HG03108 (cell line): ENCODE results near the gene KLHL29.
"Not testable (repeated sequence)": the region's sequence is repeated elsewhere in the genome, so short reads cannot be mapped to it uniquely, and the experiment has no call there.

Source experiments
- ATAC-seq: cut with Tn5 transposase; IDR thresholded peaks from one replicate; pipeline ENCODE4 v1.9.1; 2021; ENCODE audit warnings: moderate library complexity; ENCODE audit not compliant: unreplicated experiment

The KLHL29 gene

GRCh38 chr2:23391237-23391736 lies 6.3 kb downstream of the KLHL29 start:
- ATAC-seq, result not testable (repeated sequence)

DNA sequence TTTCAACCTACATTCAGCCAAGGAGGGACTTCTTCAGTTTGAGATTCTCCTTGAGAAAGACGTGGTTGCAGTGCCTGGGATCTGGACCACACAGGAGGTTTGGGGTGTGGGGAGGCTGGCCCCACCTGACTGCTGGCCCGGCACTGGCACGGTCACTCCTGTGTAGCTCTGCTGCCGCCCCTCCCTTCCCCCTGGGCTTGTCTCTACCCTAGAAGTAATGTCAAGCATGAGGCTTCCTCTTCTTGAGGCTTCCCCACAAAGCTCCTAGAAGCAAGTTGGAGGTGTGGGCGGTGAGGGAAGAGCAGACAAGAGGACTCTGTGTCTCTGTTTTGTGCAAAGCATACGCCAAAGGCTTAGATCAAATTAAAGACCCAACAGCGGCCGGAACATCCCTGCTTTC lies 8.7 kb downstream of the KLHL29 start:
- ATAC-seq, result no peak

DNA sequence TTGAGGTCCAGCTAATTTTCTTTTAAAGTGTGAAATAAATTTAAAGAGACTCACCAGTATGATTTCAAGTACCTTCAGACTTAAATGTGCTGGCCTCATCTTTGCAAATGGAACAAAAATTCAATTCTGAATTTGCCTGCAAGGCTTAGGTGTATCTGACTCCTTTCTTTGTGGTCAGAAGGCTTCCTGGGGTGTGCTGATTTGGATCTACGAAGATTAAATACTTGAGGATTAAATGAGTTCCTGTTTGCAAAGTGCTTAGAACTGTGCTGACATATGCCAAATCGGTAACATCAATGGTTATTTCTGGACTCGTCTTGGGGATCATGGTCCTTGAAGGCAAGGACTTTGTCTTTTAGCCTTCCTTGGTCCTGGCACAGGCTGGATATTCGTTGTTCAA lies 9.7 kb downstream of the KLHL29 start:
- no peak for ATAC-seq

DNA sequence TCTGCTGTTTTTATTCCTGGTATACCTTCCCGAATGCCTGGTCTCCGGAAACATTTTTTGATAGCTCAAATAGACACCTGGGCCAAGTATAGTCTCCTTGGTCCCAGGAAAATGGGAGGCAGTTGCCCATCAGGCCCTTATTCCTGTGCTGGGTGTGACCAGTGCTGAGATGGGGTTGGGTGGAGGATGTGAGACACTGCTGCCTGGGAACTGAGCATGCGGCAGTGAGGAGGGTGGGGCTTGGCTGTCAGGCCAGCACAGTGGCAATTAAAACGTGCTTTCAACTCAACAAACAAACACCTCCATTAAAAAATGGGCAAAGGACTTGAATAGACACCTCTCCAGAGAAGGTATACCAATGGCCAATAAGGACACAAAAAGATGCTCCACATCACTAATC lies 12.5 kb downstream of the KLHL29 start:
- no peak for ATAC-seq

GRCh38 chr2:23399674-23400261 lies 14.8 kb downstream of the KLHL29 start:
- peak; percentile 49 for ATAC-seq

DNA sequence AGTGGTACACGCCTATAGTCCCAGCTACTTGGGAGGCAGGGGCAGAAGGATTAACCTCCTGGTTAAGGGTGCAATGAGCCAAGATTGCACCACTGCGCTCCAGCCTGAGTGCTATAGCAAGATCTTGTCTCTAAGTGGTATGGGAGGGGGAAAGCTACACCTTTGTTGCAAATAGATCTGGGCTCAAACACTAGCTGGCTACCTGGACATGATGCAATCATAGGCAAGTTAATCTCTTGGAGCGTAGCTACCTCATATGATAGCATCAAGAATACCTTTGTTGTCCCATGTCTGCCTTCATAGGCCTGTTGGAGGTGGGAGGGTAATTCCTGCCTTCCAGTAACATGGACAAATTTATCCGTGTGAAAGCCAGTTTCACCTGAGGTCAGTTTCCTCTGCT lies 15.7 kb downstream of the KLHL29 start:
- no peak for ATAC-seq

DNA sequence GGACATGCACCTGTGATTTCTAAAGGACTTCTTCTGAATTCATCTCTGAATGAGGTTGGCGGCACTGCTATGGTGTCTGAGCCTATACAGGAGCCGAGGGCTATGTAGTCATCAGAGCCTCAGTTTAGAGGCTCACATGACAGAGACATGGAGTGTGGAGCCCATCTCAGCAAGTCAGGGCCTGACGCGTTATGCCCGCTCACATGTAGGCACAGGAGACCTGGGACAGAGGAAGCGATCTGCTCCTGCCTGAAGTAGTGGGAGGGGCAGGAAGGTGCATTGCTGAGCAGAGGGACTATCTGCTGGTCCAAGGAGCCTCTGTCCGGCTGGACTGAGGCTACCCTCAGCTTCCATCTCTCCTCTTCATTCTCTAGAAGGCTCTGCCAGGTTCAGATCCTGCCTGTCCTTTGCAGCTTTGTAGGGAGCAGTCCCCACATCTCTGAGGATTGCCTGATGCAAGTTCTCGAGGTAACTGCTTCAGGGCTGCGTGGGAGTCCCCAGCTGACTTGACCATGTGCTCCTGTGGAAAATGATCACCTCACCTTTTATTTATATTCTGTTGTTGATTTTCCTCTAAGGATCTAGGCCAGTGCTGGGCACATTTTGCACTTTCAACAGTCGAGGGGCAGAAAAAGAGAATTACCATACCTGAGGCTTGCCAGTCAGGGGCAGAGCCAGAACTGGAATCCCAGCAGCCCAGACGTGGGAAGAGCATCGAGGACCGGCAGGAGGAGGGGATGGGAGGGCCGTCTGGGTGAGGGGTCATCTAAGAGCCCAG lies 16.6 kb downstream of the KLHL29 start:
- ATAC-seq, result no peak

- ATAC-seq, result no peak
These were observed 17.3 kb downstream of the KLHL29 start for GRCh38 chr2:23402205-23402740.

GRCh38 chr2:23404426-23404825 lies 19.4 kb downstream of the KLHL29 start:
- ATAC-seq, result peak; percentile 57

- no peak for ATAC-seq
These were observed 24.3 kb downstream of the KLHL29 start for GRCh38 chr2:23409248-23409647.

- ATAC-seq, result no peak
These were observed 25.6 kb downstream of the KLHL29 start for GRCh38 chr2:23410596-23410995.

GRCh38 chr2:23411752-23412431 lies 26.9 kb downstream of the KLHL29 start:
- ATAC-seq, result no peak

DNA sequence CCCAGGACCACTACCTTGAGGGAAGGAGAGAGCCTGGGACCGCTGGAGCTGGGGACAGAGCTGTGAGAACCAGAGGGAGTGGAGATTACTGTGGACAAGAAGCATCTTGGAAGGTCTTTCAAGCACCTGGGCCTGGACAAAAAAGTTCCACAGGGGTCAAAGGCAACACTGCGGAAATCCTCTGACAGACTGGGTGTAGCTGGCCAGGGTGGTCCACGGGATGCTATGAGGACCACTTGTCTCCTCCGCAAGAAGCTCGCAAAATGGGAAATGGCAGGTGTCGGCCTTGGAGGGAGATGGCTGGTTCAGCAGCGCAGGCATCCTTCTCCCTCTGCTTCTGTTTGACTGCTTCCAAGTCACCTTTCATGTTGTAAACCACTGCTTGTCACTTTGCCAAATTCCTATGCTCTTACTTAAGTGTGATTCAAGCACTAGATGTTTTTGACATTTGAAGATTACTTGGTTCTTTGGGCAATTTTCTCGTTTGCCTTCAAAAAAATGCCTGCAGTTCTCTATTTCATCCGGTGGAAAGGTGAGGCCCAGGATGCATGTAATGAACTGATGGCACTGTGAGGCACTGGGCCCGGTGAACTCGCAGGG lies 27.7 kb downstream of the KLHL29 start:
- ATAC-seq, result no peak

- ATAC-seq, result no peak
These were observed 28.7 kb downstream of the KLHL29 start for GRCh38 chr2:23413641-23414040.

DNA sequence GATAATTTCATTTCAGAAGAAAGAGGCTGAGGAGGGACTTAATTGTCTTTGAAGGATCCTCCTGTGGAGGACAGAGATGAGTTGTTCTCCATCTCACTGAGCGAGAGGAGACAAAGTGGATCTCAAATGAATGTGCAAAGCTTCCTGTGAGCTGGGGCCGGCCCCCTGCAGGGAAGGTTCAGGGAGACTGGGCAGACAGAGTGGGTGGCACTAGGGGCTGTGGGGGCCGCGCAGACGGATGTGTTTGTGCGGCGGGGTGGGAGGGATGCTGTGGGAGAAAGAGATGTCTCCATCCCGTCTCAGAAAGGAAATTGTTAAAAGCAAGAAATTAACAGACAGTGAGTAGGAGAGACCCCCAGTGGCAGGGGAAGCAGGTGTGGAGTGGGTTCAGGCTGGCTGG lies 29.1 kb downstream of the KLHL29 start:
- no peak for ATAC-seq

DNA sequence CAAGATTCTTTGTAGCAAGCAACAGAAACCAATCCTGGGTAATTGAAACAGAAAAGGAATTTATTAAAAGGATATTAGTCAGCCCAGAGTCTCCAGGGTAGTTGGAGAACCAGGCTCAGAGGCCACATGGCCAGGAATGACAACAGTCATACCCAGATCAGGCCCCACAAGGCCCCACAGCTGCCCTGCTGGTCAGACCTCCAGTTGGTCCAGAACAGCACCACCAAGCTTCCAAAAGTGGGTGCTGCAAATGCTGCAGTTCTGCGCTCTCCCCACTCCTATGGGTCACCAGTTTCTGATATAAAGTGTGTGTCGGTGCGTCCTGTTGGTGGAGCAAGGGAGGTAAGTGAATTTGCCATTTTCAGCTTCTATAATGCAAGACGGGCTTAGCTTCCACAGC lies 29.9 kb downstream of the KLHL29 start:
- ATAC-seq, result no peak

DNA sequence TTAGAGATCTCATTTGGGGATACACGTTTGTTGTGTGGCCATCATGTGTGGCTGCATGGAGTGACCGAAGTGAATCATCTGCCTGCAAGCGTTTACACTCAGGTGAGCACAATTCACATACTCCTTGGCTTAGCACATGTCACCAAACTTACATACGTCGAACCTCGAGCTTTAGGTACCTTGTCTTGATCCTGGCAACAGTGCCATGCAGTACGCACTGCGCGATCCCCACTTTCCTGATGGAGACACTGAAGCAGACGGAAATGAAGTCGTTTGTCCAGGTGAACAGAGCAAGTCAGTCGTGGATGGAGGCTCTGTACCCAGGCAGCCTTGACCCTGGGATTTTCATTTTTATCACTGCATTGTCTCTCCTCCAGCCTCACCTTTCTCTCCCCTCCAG lies 32.3 kb downstream of the KLHL29 start:
- no peak for ATAC-seq

DNA sequence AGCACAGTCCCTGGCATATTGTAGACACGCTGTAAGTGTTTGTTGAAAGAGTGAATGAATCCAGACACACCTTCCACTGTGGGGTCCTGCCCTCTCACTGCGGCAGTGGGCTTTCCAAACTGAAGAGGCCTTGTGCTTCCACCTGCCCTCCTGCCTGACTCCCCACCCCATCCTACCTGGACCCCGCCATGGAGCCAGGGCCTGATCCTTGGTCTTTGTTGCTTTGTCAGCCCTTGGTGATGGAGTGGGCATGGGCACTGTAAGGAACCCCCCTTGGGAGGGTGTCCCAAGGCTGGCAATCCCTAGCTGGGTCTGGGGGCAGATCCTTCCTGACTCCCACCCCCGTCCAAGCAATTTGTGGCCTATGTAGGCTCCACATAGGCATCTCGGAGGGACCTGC lies 33.1 kb downstream of the KLHL29 start:
- no peak for ATAC-seq

GRCh38 chr2:23418461-23418911 lies 33.5 kb downstream of the KLHL29 start:
- no peak for ATAC-seq

GRCh38 chr2:23419171-23420090 lies 34.5 kb downstream of the KLHL29 start:
- ATAC-seq, result no peak
